ENCODE data around the gene SDK1.
A peak's percentile ranks its signal among the peaks of the same experiment; 100 is the strongest.
"Not testable (repeated sequence)": the region's sequence is repeated elsewhere in the genome, so short reads cannot be mapped to it uniquely, and the experiment has no call there.

SDK1 gene

DNA sequence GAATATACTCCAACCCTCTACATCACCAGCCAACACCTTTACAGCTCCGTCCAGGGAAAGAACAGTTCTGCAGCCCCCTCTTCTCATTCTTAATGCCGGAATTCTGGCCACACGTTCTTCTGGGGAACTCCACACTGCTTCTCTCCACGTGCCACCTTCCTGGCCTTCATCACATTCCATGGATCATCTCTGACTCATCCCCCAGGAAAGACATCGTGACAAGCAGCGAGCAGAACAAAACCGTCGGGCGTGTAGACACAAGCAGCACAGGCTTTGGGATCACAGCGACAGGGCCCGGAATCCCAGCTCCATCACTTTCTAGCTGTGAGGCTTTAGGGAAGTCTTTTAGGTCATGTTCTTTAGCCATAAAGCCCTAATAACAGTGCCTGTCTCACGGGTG lies 790.7 kb downstream of the SDK1 start:
- no peak for DNase-seq

- DNase-seq = no peak
Measured at GRCh38 chr7:4093035-4093434, 792.0 kb downstream of the SDK1 start.

DNA sequence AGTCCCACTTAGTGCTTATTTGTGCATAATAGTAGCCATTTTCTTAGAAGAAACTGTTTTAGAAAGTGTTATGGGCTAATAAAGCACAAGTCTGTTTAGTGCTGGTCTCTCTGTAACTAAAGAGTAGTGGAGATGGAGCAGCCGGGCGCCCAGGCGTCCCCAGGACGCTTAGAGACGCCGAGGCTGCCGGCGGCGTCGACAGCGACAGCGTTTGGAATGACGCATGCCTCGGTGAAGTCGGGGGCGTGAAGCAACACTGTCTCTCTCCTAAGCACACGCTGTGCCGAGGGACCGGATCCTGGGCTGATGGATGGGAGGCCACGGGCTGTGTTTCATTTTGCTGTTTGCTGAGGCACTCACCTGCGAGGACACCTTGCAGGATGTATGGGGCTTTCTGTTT lies 792.4 kb downstream of the SDK1 start:
- no peak for DNase-seq

GRCh38 chr7:4094158-4094557 lies 793.1 kb downstream of the SDK1 start:
- DNase-seq = not testable (repeated sequence)

DNA sequence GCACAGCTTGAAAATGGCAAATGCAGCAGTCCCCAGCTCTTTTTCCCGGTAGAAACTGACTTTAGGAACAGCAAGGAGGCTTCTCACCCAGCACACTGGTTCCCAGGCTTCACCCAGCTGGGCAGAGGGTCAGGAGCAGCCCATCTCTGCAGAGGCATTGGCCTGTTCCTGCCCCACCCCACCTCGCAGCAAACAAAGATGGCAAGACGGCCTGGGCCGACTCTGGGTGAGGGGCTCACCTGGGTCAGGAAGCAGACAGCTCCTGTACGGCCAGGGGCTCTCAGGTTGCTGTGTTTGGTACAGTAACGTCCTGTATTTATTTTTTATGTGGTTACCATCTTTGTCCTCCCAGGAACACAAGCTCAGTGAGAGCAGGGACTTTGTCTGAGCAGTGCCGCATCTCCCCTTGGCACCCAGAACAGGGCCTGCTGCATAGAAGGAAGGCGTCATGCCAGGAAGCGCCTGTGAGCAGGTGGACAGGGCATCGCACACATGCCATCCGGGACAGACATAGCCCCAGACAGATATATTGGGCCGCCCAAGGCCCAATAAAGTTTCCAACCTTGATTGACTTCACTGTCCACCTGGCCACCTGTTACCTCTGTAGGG lies 796.1 kb downstream of the SDK1 start:
- no peak for DNase-seq

DNA sequence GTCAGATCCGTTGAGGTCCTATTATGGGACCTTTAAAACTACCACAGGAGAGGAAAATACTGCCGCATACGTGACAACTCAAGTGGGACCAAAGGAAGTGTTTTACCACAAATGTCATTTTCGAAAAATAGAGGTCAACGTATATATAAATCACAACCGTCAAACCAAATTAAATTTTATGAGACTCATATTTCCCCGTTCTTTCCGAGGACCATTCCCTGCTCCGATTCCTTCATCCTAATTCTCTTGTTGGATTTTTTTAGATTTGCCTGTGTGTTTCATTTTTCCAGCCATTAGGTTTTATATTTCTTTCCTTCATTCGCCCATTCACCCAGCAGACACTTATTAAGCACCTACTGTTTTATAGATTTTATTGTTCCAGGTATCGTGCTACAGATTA lies 797.1 kb downstream of the SDK1 start:
- no peak for DNase-seq

- no peak for DNase-seq
Measured at GRCh38 chr7:4099651-4100050, 798.6 kb downstream of the SDK1 start.

GRCh38 chr7:4100148-4100547 lies 799.1 kb downstream of the SDK1 start:
- no peak for DNase-seq

DNA sequence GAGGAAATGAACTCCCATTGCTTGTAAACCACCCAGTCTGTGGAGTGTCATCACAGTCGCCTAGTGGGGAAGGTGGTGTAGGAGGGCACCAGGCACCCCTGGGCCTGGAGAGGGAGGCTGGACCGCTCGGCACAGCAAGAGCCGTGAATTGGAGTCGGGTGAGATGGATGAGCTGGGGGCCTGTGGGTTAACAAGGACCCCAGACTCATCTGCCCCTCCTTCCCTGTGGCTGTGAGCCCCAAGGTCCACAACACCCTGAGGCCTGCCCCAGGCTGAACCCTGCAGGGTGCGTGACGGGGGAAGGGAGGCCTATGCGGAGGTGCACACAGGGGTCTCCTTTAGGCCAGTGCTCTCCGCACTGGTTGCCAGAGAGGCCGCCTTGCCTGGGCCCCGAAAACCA lies 799.6 kb downstream of the SDK1 start:
- no peak for DNase-seq

GRCh38 chr7:4102231-4102841 lies 801.3 kb downstream of the SDK1 start:
- peak; percentile 30 for DNase-seq

GRCh38 chr7:4103352-4104091 lies 802.5 kb downstream of the SDK1 start:
- DNase-seq = no peak

DNA sequence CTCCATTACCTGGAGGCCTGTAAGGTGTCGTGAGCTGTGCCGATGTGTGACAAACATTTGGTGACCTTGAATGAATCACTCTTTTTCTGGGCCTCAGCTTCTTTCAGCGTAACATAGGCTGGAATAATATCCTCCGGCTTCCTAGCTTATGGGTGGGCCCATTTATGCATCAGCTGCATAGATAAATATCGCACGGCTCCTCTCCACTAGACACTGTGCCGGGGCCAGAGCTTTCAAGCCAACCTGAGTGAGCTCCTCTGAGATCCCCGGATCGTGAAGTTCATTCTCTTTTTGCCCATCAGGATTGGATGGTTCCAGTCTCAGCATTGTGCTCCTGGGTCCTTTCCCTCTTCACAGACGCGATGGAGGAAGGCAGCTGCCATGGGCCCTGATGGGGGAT lies 806.8 kb downstream of the SDK1 start:
- DNase-seq = no peak

- DNase-seq = peak; percentile 8
Measured at GRCh38 chr7:4108951-4109350, 807.9 kb downstream of the SDK1 start.

DNA sequence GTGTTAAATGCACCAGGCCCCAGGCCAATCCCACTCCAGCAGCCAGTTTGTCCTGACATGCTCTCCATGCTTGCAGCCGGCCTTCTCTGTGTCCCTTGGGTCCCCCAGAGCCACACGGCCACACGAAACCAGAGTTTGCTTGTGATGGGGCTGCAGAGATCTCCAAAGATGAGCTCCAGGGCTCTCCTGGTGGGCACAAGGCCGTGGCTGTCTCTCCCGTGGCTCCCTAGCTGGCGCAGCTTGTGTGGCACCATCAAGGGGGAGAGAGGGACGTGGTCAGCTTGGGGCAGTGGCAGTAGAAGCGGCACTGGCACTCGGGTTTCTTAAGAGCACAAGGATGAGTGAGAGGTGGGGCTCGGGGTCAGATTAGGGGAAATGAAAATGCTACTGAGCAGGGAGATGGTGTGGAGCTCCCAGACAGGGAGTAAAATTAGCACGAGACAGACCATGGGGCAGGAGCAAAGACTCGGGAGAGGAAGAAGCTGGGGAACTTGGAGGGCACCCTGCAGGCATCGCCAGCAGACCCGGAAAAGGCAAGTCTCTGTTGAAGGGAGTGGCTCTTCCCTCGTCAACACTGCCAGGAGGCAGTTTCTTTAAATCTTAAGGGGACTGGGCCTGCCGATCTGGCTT lies 808.5 kb downstream of the SDK1 start:
- DNase-seq = no peak

DNA sequence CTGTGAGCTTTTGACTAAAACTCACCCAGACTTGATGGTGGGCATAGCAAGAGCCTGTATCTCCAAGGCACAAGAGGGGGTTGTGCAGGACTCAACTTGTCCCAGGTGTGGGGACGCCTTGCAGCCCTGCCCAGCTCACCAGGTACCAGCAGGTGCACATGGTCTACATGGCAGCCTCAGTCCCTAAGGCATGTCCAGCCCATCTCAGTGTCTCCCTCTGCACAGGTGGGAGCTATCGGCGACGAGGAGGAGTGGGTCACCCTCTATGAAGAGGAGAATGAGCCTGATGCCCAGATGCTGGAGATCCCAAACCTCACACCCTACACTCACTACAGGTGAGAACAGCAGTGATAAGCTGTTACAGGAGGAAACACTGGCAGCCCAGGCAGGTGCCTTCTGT lies 809.4 kb downstream of the SDK1 start:
- no peak for DNase-seq

- DNase-seq = no peak
Measured at GRCh38 chr7:4111166-4111565, 810.1 kb downstream of the SDK1 start.

DNA sequence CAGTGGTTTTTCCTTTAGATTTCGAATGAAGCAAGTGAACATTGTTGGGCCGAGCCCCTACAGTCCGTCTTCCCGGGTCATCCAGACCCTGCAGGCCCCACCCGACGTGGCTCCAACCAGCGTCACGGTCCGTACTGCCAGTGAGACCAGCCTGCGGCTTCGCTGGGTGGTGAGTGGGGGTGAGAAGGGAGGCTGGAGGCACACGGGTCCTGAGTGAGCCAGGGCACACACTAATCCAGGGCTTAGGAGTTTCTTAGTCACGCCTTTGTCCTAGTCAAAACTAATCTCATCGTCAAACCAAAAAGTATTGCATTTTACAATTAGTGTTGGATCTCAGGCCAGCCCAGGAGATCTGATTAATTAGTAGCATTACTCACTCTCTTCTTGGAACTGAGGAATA lies 812.2 kb downstream of the SDK1 start:
- DNase-seq = no peak

GRCh38 chr7:4113976-4114375 lies 812.9 kb downstream of the SDK1 start:
- DNase-seq = no peak

DNA sequence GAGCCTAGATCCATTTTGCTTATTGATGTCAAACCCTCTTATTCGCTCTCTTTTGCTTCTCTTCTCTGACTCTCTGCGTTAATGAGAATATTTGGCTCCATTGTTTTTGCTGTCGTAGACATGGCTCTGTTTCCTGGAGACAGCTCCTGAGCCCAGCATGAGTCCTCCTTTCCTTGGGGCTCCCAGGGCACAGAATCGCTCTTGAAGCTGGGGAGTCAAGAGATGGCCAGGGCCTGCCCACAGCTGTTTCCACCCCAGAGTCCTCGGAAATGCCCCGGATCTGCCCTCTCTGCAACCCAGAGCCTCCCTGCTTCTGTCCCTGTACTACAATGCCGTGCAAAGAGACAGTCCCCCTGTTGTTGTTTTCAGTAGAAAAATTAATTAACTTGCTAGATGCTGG lies 814.4 kb downstream of the SDK1 start:
- no peak for DNase-seq

- no peak for DNase-seq
Measured at GRCh38 chr7:4115941-4116610, 815.0 kb downstream of the SDK1 start.

DNA sequence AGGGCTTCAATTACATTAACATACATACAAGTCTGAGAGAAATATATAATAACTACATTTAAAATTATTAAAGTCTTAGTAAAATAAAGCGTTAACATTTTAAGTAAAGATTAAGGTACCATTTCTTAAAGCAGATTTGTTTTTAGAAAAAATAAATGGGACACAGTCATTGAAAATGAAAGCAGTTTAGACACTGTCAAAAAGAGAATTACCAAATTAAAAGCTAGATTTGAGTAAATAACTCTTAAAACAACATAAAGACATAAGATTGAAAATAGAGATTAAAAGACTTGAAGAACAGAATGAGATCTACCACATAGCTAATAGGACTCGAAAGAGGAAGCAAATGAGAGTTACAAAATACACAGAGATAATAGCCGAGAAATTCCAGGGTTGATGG lies 818.8 kb downstream of the SDK1 start:
- DNase-seq = no peak

DNA sequence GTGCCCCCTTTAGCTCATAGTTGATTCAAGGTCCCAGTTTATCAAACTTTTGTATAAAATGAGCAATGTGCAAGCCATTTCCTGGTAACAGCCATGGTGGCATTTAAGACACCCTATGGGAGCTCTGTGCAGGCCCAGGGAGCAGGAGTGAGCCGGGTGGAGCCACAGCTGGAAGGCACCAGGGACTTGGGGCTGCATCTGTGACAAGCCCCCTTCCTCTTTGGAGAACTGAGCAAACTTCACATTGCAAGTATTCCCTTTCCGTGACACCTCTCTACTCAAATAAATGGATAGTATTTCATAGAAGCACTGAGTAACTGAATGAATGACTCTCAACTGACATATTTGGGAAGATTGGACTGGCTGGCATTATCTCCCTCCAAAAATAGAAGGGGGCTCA lies 822.3 kb downstream of the SDK1 start:
- DNase-seq = no peak

DNA sequence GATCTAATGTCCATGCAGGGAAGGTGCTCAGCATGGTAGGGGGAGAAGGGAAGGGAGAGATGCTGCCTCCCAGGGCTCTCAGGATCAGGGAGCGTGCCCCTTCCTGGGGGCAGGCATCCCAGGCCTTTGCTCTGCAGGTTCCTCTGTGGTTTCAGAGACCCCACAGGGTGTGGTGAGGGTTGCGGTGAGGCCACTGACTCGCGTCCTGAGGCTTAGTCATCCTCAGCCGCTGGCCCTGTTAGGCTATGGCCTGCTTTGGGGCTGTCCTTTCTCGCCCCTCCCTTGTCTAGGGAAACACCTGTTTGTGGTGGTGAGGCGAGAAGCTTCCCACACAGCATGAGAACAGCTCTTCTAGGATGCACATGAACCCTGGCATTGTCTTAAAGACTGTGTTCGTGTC lies 822.8 kb downstream of the SDK1 start:
- no peak for DNase-seq
